GM12891 (cell line): Measurements from ENCODE around the gene EYS.

Experiments used
- DNase-seq: peaks from one replicate; pipeline ENCODE4 v3.0.0; 2011; ENCODE audit warnings: low spot score; ENCODE audit not compliant: insufficient read length
- FAIRE-seq: peaks from 2 replicates; lab custom pipeline; 2011; peaks lifted over from hg19 to GRCh38; lab: Jason Lieb, UNC
- PAX5 ChIP-seq: IDR thresholded peaks from 2 replicates; pipeline ENCODE4 v1.6.1; 2011; ENCODE audit warnings: low read length, moderate library complexity, mild to moderate bottlenecking; ENCODE audit not compliant: insufficient read depth, severe bottlenecking
- POLR2A ChIP-seq: IDR thresholded peaks from 2 replicates; pipeline ENCODE4 v1.6.1; 2011; ENCODE audit warnings: low read depth, low read length, control low read depth
- POLR2AphosphoS5 ChIP-seq: IDR thresholded peaks from 2 replicates; pipeline ENCODE4 v1.6.1; 2011; ENCODE audit warnings: low read depth, low read length, control low read depth
- POU2F2 ChIP-seq: IDR thresholded peaks from 2 replicates; pipeline ENCODE4 v1.6.1; 2011; ENCODE audit warnings: low read depth, mild to moderate bottlenecking, control low read depth, low read length, moderate library complexity
- SPI1 ChIP-seq: IDR thresholded peaks from 2 replicates; pipeline ENCODE4 v1.6.1; 2011; ENCODE audit warnings: low read depth, low read length, control low read depth
- TAF1 ChIP-seq: IDR thresholded peaks from 2 replicates; pipeline ENCODE4 v1.6.1; 2011; ENCODE audit warnings: low read depth, low read length, control low read depth

EYS gene

DNA sequence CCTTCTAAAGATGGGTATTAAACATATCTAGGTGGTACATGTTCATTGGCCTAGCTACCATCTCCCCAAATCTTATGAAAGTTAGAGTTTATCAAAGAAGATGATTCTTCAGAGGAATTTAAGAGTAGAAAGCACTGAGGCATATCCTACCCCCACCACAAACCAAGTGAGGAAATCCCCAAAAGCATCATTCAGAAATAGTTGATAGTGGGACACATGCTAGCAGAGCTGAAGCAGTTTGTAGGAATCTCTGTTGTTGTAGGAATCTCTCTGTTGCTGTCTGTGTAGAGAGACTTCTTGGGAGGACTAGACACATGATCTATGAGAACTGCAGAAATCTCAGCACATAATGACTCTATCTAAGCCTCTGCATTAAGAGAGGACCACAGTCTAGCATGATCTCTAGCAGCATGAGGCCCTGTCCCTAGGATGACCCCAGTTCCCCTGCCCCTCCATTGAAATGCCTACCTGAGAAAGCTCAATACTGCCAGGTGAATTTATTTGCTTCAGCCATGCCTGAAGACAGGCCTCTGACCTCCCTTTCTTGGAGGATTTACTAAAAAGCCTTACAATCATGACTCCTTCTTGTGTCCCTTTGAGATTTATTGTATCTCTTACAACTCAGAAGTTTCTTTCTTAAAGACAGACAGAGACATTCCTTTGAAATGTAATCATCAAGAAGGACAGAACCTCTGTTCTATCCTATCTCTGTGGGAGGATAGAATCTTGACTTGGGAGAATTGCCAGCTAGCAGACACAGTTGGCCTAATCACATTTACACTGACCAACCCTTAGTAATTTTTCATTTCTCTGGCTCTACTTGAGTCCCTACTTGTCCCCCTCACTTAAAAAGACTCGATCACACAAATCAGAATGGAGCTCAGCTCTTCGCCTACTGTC is 1489.1 kb downstream of the EYS start:
- TF ChIP-seq TAF1, result no peak
- TF ChIP-seq POLR2A, result no peak
- DNase-seq (no peak), FAIRE-seq (no peak)

- TF ChIP-seq POLR2A (no peak), POU2F2 (no peak), POLR2AphosphoS5 (no peak), PAX5 (no peak), TAF1 (no peak), SPI1 (no peak)
- DNase-seq (no peak), FAIRE-seq (no peak)
These were observed 1492.7 kb downstream of the EYS start for GRCh38 chr6:64214373-64214772.

DNA sequence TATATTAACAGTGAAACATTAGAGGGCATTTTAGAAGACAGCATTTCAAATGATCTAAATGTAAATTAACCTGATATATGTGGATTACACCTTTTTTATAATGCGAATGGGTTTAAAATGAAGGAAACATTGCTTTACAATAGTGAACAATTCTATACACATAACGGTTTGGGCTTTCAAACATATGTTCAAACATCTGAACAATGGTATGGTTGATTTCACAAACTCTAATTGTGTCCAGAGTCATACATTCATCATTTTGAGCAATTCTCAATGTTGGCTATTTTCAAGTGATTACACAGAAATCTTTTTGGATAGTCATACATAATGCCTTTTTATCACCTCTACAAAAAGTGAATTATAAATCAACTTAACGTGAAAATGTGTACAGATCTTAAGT is 1493.3 kb downstream of the EYS start:
- TF ChIP-seq POLR2A (no peak), POU2F2 (no peak)
- FAIRE-seq, result no peak
- DNase-seq, result no peak

DNA sequence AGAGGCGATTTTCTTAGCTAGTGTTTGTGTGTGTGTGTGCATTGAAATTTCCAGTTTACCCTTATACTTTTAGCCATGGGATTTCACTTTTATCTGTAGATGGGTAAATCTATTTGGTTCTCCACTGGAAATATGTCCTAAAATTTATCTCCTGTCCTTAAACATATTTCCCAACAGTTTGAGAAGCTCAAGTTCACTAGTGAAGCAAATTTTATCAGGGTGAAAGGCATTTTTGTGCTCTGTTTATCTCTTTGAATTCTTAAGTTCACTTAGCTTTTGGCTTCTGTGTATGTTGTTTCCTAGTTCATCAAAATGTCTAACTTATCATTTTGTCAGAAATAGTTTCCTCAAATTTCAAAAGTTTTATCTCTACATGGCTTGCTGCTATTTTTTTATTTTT is 1509.8 kb downstream of the EYS start:
- no peak for DNase-seq
- FAIRE-seq, result no peak
- TF ChIP-seq POU2F2 (no peak), SPI1 (no peak), PAX5 (no peak), POLR2AphosphoS5 (no peak), POLR2A (no peak), TAF1 (no peak)

DNA sequence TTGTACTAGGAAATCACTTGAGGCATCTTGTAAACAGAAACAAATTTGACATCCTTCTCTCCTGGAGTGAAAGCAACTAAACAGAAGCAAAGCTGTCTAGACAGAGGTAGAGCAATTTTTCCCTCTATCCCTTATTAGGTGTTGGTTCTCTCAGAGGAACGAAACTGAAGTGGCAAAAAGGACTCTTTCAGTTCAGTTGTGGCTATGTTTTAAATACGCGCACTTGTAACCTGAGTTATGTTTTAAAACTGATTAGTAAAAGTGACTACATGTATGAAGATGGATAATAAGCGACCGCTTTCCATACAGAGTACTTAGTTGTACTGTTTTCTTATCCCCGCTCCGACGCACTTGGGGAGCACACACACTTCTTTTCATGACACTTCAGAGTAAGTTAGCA is 1520.4 kb downstream of the EYS start:
- TF ChIP-seq SPI1 (no peak), POU2F2 (no peak), POLR2A (no peak), PAX5 (no peak), TAF1 (no peak), POLR2AphosphoS5 (no peak)
- no peak for DNase-seq
- FAIRE-seq, result no peak

- DNase-seq, result no peak
- FAIRE-seq, result no peak
- no peak for TF ChIP-seq TAF1
These were observed 1521.4 kb downstream of the EYS start for GRCh38 chr6:64185621-64186020.

GRCh38 chr6:64175296-64175695 is 1531.7 kb downstream of the EYS start:
- no peak for TF ChIP-seq POLR2A
- TF ChIP-seq POLR2AphosphoS5, result no peak
- no peak for TF ChIP-seq PAX5
- TF ChIP-seq SPI1, result no peak
- no peak for TF ChIP-seq POU2F2
- no peak for TF ChIP-seq TAF1
- no peak for DNase-seq
- no peak for FAIRE-seq

GRCh38 chr6:64170316-64170715 is 1536.7 kb downstream of the EYS start:
- TF ChIP-seq PAX5, result no peak
- no peak for TF ChIP-seq POU2F2
- no peak for TF ChIP-seq TAF1
- TF ChIP-seq SPI1, result no peak
- TF ChIP-seq POLR2AphosphoS5, result no peak
- TF ChIP-seq POLR2A, result no peak
- no peak for DNase-seq
- FAIRE-seq, result no peak

DNA sequence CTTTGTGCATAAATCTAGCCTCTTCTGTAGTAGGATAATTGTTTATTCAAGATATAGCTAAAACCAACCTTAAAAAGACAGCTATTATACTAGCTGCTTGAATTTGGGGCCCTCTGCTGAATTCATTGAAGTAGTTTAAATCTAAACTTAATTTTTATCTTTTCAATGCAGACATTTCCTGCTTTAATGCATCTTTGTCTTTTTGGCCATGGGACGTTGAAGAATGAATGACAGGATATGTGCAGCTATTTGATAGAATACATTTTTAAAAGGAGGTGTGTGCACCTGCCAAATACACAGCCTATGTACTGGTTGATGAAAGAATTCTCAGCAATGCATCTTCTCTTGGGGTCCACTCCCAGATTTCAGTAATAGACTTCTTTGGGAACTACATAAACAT is 1546.5 kb downstream of the EYS start:
- DNase-seq (no peak), FAIRE-seq (no peak)
- TF ChIP-seq SPI1, result no peak

DNA sequence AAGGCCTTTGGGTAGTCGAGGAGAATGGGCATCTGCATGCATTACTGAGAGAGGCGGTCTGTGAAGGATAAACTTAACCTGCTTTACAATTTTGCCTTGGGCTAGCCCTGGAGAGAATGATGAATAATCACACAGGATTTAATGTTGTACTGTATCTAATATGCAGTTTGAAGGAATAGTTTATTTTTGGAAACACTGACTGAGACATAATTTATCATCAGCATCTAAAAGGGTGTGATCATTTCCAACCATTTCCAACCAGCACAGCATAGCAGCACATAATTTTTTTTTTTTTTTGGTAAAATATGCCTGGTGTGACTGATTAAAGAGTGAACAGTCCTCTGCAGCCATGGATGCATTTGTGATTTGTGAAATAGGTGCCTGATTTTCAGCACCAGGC is 1552.0 kb downstream of the EYS start:
- FAIRE-seq (no peak), DNase-seq (no peak)
- TF ChIP-seq POLR2AphosphoS5 (no peak), PAX5 (no peak), SPI1 (no peak), POLR2A (no peak), POU2F2 (no peak), TAF1 (no peak)
